Mesenchymal stem cell (in vitro differentiated cells and primary cell): ENCODE data around the gene STN1.

Experiments
- DNase-seq: peaks from one replicate; pipeline ENCODE4 v3.0.0-alpha.2; 2013
- H2AFZ ChIP-seq: one replicate; pipeline ENCODE4 v1.6.1; 2013; ENCODE audit warnings: low read depth, mild to moderate bottlenecking, control low read depth, inconsistent platforms, low read length, moderate library complexity
- H2AK5ac ChIP-seq: 2 replicates; pipeline ENCODE4 v1.6.1; 2013; ENCODE audit warnings: low read length, moderate library complexity, mild to moderate bottlenecking, inconsistent platforms; ENCODE audit not compliant: severe bottlenecking
- H2BK120ac ChIP-seq: one replicate; pipeline ENCODE4 v1.6.1; 2013; ENCODE audit warnings: low read depth, mild to moderate bottlenecking, inconsistent platforms, low read length, moderate library complexity
- H2BK12ac ChIP-seq, 2 experiments: one replicate each; pipeline ENCODE4 v1.6.1; 2013; ENCODE audit warnings: inconsistent platforms in 2 of 2, low read length in 2 of 2, mild to moderate bottlenecking in 2 of 2, moderate library complexity in 2 of 2, control low read depth in 1 of 2
- H2BK15ac ChIP-seq: one replicate; pipeline ENCODE4 v1.6.1; 2013; ENCODE audit warnings: mild to moderate bottlenecking, low read depth, inconsistent platforms; ENCODE audit not compliant: poor library complexity, severe bottlenecking
- H2BK5ac ChIP-seq: 2 replicates; pipeline ENCODE4 v1.6.1; 2013; ENCODE audit warnings: low read depth, mild to moderate bottlenecking, low read length, control low read depth, inconsistent platforms; ENCODE audit not compliant: poor library complexity, severe bottlenecking
- H3K14ac ChIP-seq, 2 experiments: one replicate each; pipeline ENCODE4 v1.6.1; 2013; ENCODE audit warnings: inconsistent platforms in 2 of 2, low read length in 2 of 2, control low read depth in 1 of 2, mild to moderate bottlenecking in 1 of 2, moderate library complexity in 1 of 2
- H3K18ac ChIP-seq, 2 experiments: one replicate each; pipeline ENCODE4 v1.6.1; 2013; ENCODE audit warnings: inconsistent platforms in 2 of 2, low read length in 2 of 2, control low read depth in 1 of 2, low read depth in 1 of 2, mild to moderate bottlenecking in 1 of 2
- H3K23ac ChIP-seq, 2 experiments: one replicate each; pipeline ENCODE4 v1.6.1; 2013; ENCODE audit warnings: inconsistent platforms in 2 of 2, low read length in 2 of 2, mild to moderate bottlenecking in 2 of 2, moderate library complexity in 2 of 2, control low read depth in 1 of 2
- H3K27ac ChIP-seq: 2 replicates; pipeline ENCODE4 v1.5.1; 2013; ENCODE audit warnings: mild to moderate bottlenecking, moderate library complexity, low read length, control low read depth, inconsistent platforms; ENCODE audit not compliant: poor library complexity, severe bottlenecking
- H3K27me3 ChIP-seq, 2 experiments: 2 replicates each; pipeline versions ENCODE4 v1.6.1 to v1.7.0; 2013; ENCODE audit warnings: low read length in 2 of 2, mild to moderate bottlenecking in 2 of 2, moderate library complexity in 2 of 2, control low read depth in 1 of 2, inconsistent platforms in 1 of 2; ENCODE audit not compliant: control insufficient read depth in 1 of 2, insufficient read depth in 1 of 2
- H3K36me3 ChIP-seq, 2 experiments: 2 replicates each; pipeline versions ENCODE4 v1.6.1 to v1.7.0; 2013; ENCODE audit warnings: low read length in 2 of 2, control low read depth in 1 of 2, inconsistent platforms in 1 of 2, low read depth in 1 of 2, mild to moderate bottlenecking in 1 of 2; ENCODE audit not compliant: insufficient read depth in 2 of 2, control insufficient read depth in 1 of 2
- H3K4ac ChIP-seq, 2 experiments: one replicate each; pipeline ENCODE4 v1.6.1; 2013; ENCODE audit warnings: inconsistent platforms in 2 of 2, low read length in 2 of 2, mild to moderate bottlenecking in 2 of 2, moderate library complexity in 2 of 2, control low read depth in 1 of 2, low read depth in 1 of 2
- H3K4me1 ChIP-seq: 2 replicates; pipeline ENCODE4 v1.6.1; 2013; ENCODE audit warnings: low read depth, low read length, control low read depth; ENCODE audit not compliant: control insufficient read depth, insufficient read depth
- H3K4me2 ChIP-seq: 2 replicates; pipeline ENCODE4 v1.6.1; 2013; ENCODE audit warnings: low read length, mild to moderate bottlenecking, inconsistent platforms; ENCODE audit not compliant: poor library complexity, severe bottlenecking
- H3K4me3 ChIP-seq, 2 experiments: 2 replicates each; pipeline versions ENCODE4 v1.5.1 to v1.7.0; 2013; ENCODE audit warnings: low read length in 2 of 2, mild to moderate bottlenecking in 2 of 2, control low read depth in 1 of 2, low read depth in 1 of 2; ENCODE audit not compliant: insufficient read depth in 1 of 2
- H3K79me1 ChIP-seq: replicated peaks from 2 replicates; pipeline ENCODE4 v1.6.1; 2013; ENCODE audit warnings: mild to moderate bottlenecking, control low read depth, low read length, inconsistent platforms; ENCODE audit not compliant: poor library complexity, severe bottlenecking
- H3K9ac ChIP-seq: 2 replicates; pipeline ENCODE4 v1.7.0; 2013; ENCODE audit warnings: mild to moderate bottlenecking, low read length, moderate library complexity
- H3K9me3 ChIP-seq: 2 replicates; pipeline ENCODE4 v1.7.0; 2013; ENCODE audit warnings: mild to moderate bottlenecking, low read length; ENCODE audit not compliant: control insufficient read depth
- H4K8ac ChIP-seq: one replicate; pipeline ENCODE4 v1.6.1; 2013; ENCODE audit warnings: inconsistent platforms, mild to moderate bottlenecking, low read length, moderate library complexity
- H4K91ac ChIP-seq: one replicate; pipeline ENCODE4 v1.6.1; 2013; ENCODE audit warnings: mild to moderate bottlenecking, low read length, inconsistent platforms
- WGBS: methylation state at CpG from one replicate; pipeline ENCODE4 v1.1.7; 2013; ENCODE audit warnings: mixed read lengths; 5-methylcytosine and 5-hydroxymethylcytosine counted together

Gene STN1

GRCh38 chr10:103951183-103951582 lies 33.2 kb upstream of the STN1 start:
- DNase-seq = no peak
- H3K27ac ChIP-seq = no peak overlapping the region
- no peak overlapping the region for H2BK120ac ChIP-seq
- no peak overlapping the region for H4K91ac ChIP-seq
- H3K18ac ChIP-seq = no peak overlapping the region
- no peak overlapping the region for H3K23ac ChIP-seq
- no peak overlapping the region for H4K8ac ChIP-seq
- no peak overlapping the region for H2AK5ac ChIP-seq
- H3K4me2 ChIP-seq = no peak overlapping the region
- H3K14ac ChIP-seq = no peak overlapping the region
- no peaks in the 10 kb centered on the region for H3K36me3 ChIP-seq
- H3K9me3 ChIP-seq = peaks cover 7% of the 10 kb centered on the region
- H3K79me1 ChIP-seq = no peaks in the 10 kb centered on the region
- H3K4me1 ChIP-seq = no peaks in the 10 kb centered on the region
- WGBS = 50% methylated on average over 2 of the region's 2 CpGs
- no peak overlapping the region for H2AFZ ChIP-seq
- H3K4ac ChIP-seq = no peak overlapping the region
- H3K9ac ChIP-seq = no peak overlapping the region
- no peaks in the 10 kb centered on the region for H3K27me3 ChIP-seq
- no peak overlapping the region for H2BK12ac ChIP-seq
- H2BK5ac ChIP-seq = no peak overlapping the region
- no peak overlapping the region for H3K4me3 ChIP-seq
- H2BK15ac ChIP-seq = no peak overlapping the region

- no peak for DNase-seq
- Histone ChIP-seq H3K4me1 (no peaks in the 10 kb centered on the region), H3K14ac (no peak overlapping the region), H3K36me3 (no peaks in the 10 kb centered on the region), H2BK120ac (no peak overlapping the region), H3K9ac (no peak overlapping the region), H4K91ac (no peak overlapping the region), H3K23ac (no peak overlapping the region), H3K27me3 (no peaks in the 10 kb centered on the region), H3K27ac (no peak overlapping the region), H2AFZ (no peak overlapping the region), H4K8ac (no peak overlapping the region), H2BK12ac (no peak overlapping the region), H3K18ac (no peak overlapping the region), H3K4ac (no peak overlapping the region), H3K4me3 (no peak overlapping the region), H2BK15ac (no peak overlapping the region), H3K9me3 (peaks cover 6% of the 10 kb centered on the region), H3K4me2 (no peak overlapping the region), H3K79me1 (no peaks in the 10 kb centered on the region), H2BK5ac (no peak overlapping the region), H2AK5ac (no peak overlapping the region)
- 77% methylated on average over 3 of the region's 4 CpGs for WGBS
These were observed 31.7 kb upstream of the STN1 start for GRCh38 chr10:103949728-103950127.

- no peak overlapping the region for H3K18ac ChIP-seq
- WGBS = 87% methylated on average over 3 of the region's 3 CpGs
These were observed 30.0 kb upstream of the STN1 start for GRCh38 chr10:103947799-103948516.

GRCh38 chr10:103942866-103943265 lies 24.9 kb upstream of the STN1 start:
- H3K9me3 ChIP-seq = no peaks in the 10 kb centered on the region
- H4K8ac ChIP-seq = no peak overlapping the region
- H3K36me3 ChIP-seq = no peaks in the 10 kb centered on the region
- no peak overlapping the region for H2BK5ac ChIP-seq
- no peak overlapping the region for H3K18ac ChIP-seq
- H4K91ac ChIP-seq = no peak overlapping the region
- H3K23ac ChIP-seq = no peak overlapping the region
- WGBS = 80% methylated on average over 2 of the region's 2 CpGs
- H3K27ac ChIP-seq = no peak overlapping the region
- H2AK5ac ChIP-seq = no peak overlapping the region
- H3K27me3 ChIP-seq = no peaks in the 10 kb centered on the region
- DNase-seq = no peak
- no peak overlapping the region for H3K4me3 ChIP-seq
- H3K4me1 ChIP-seq = no peaks in the 10 kb centered on the region
- no peak overlapping the region for H3K4me2 ChIP-seq
- no peak overlapping the region for H3K9ac ChIP-seq
- H2BK15ac ChIP-seq = no peak overlapping the region
- H3K79me1 ChIP-seq = no peaks in the 10 kb centered on the region
- no peak overlapping the region for H2BK120ac ChIP-seq
- H2BK12ac ChIP-seq = no peak overlapping the region
- no peak overlapping the region for H3K14ac ChIP-seq
- H2AFZ ChIP-seq = no peak overlapping the region
- no peak overlapping the region for H3K4ac ChIP-seq

More at GRCh38 chr10:103947799-103948516, 30.0 kb upstream of the STN1 start:
- Histone ChIP-seq H2BK5ac (no peak overlapping the region), H2BK12ac (no peak overlapping the region), H3K4me2 (no peak overlapping the region), H2BK120ac (no peak overlapping the region), H3K36me3 (no peaks in the 10 kb centered on the region), H3K9ac (no peak overlapping the region), H3K9me3 (no peaks in the 10 kb centered on the region), H3K4me3 (no peak overlapping the region), H2AK5ac (no peak overlapping the region), H4K8ac (no peak overlapping the region), H3K4me1 (no peaks in the 10 kb centered on the region), H3K14ac (no peak overlapping the region), H3K27ac (no peak overlapping the region), H2AFZ (no peak overlapping the region), H3K4ac (no peak overlapping the region), H3K27me3 (no peaks in the 10 kb centered on the region), H3K79me1 (no peaks in the 10 kb centered on the region), H2BK15ac (no peak overlapping the region), H4K91ac (no peak overlapping the region), H3K23ac (no peak overlapping the region)
- no peak for DNase-seq
